Esophagus squamous epithelium (tissue), 4 donors: ENCODE data around the gene RASA4B.

Source experiments
- POLR2A ChIP-seq, 4 donors: fragments of 450-650 bp; IDR thresholded peaks; one replicate each; pipeline ENCODE4 v1.6.1; 2017; ENCODE audit warnings: antibody characterized with exemption in 4 of 4, mild to moderate bottlenecking in 4 of 4, moderate library complexity in 3 of 4
- TF ChIP-seq, protein P1 (sequence below), 6 experiments: fragments of 450-650 bp in 4 of 6; fragments of 200-600 bp in 2 of 6; sonication (generic) in 2 of 6; IDR thresholded peaks; one replicate each; pipeline ENCODE4 v1.5.1; 2016 to 2019; ENCODE audit warnings: antibody characterized with exemption in 6 of 6, mild to moderate bottlenecking in 4 of 6, moderate library complexity in 4 of 6

DNA sequence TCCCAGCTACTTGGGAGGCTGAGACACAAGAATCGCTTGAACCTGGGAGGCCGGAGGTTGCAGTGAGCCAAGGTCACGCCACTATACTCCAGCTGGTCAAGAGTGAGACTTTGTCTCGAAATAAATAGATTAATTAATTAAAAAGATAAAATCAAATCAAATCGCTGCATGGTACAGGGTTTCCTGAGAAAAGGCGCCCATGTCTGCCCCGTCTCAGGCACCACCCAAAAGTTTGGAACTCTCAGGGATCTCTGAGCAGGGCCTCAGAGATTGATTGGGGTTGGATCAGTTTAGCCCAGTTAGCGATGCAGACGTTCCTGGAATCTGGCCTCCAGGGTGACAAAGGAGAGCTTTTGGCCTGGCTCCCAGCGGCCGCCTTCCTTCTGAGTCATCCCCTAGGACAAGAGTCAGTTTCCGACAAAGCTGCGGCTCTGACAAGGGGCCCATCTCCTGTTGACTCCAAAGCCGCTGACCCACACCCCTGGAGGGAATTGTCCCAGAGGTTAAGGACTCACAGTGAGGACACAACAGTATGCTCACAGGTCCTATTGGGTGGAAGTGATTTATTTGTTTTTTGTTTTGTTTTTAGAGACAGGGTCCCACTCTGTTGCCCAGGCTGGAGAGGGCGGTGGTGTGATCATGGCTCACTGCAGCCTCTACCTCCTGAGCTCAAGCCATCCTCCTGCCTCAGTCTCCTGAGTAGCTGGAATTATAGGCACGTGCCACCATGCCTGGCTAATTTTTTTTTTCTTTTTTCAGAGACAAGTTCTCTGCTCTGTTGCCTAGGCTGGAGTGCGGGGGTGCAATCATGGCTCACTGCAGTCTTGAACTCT is 77.4 kb downstream of the RASA4B start:
- TF ChIP-seq, protein P1, sequence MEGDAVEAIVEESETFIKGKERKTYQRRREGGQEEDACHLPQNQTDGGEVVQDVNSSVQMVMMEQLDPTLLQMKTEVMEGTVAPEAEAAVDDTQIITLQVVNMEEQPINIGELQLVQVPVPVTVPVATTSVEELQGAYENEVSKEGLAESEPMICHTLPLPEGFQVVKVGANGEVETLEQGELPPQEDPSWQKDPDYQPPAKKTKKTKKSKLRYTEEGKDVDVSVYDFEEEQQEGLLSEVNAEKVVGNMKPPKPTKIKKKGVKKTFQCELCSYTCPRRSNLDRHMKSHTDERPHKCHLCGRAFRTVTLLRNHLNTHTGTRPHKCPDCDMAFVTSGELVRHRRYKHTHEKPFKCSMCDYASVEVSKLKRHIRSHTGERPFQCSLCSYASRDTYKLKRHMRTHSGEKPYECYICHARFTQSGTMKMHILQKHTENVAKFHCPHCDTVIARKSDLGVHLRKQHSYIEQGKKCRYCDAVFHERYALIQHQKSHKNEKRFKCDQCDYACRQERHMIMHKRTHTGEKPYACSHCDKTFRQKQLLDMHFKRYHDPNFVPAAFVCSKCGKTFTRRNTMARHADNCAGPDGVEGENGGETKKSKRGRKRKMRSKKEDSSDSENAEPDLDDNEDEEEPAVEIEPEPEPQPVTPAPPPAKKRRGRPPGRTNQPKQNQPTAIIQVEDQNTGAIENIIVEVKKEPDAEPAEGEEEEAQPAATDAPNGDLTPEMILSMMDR (IDR thresholded peaks at IDR 0.05) = no peak
- TF ChIP-seq POLR2A (IDR thresholded peaks at IDR 0.05) = no peak
